PC-3 (cell line): ENCODE data around the gene FRRS1L. TPM values are rescaled to one million over a fixed set of nuclear protein-coding genes. Genes with fewer than 3 reads are reported as not detected.

Experiments
- ATAC-seq: fragments of 200-7000 bp; cut with Tn5 transposase; 2 replicates; pipeline ENCODE4 v1.9.1; 2020; ENCODE audit warnings: mild to moderate bottlenecking, moderate library complexity
- BruUV-seq: library from RNA; stranded (reverse); fragments of 400-500 nt; replicated peaks from 2 replicates; lab custom pipeline; 2021; lab: Mats Ljungman, UMichigan
- CTCF ChIA-PET: fragments of 300-600 bp; sonication (Branson Sonifier 250); formaldehyde crosslinking; loops from one replicate; lab custom pipeline; 2022; ENCODE audit warnings: antibody characterized with exemption; lab: Charles Lee
- POLR2A ChIA-PET: fragments of 300-600 bp; sonication (Branson Sonifier 250); formaldehyde crosslinking; loops from one replicate; lab custom pipeline; 2022; ENCODE audit warnings: antibody characterized with exemption; ENCODE audit not compliant: unreplicated experiment; lab: Charles Lee
- DNase-seq: peaks from one replicate; pipeline ENCODE4 v3.0.0-alpha.2; 2015
- H2AFZ ChIP-seq: fragments of 300-600 bp; sonication (generic); 2 replicates; pipeline ENCODE4 v1.6.0; 2016; ENCODE audit warnings: antibody characterized with exemption, low read length
- H3F3A ChIP-seq: fragments of 300-600 bp; sonication (generic); one replicate; pipeline ENCODE4 v1.6.0; 2017; ENCODE audit warnings: antibody characterized with exemption, low read length, control low read depth, mild to moderate bottlenecking; ENCODE audit not compliant: unreplicated experiment
- H3K27ac ChIP-seq: fragments of 300-600 bp; sonication (generic); 2 replicates; pipeline ENCODE4 v1.5.1; 2016; ENCODE audit warnings: mild to moderate bottlenecking, low read length
- H3K27me3 ChIP-seq: fragments of 300-600 bp; sonication (generic); 2 replicates; pipeline ENCODE4 v1.6.1; 2016; ENCODE audit warnings: low read length, mixed read lengths
- H3K36me3 ChIP-seq: fragments of 300-600 bp; sonication (generic); 2 replicates; pipeline ENCODE4 v1.6.1; 2016; ENCODE audit warnings: low read depth, mixed run types, low read length, mixed read lengths
- H3K4me1 ChIP-seq: fragments of 300-600 bp; sonication (generic); 2 replicates; pipeline ENCODE4 v1.5.1; 2016; ENCODE audit warnings: low read length; ENCODE audit not compliant: insufficient read depth
- H3K4me2 ChIP-seq: fragments of 300-600 bp; sonication (generic); 2 replicates; pipeline ENCODE4 v1.6.0; 2016; ENCODE audit warnings: low read length
- H3K4me3 ChIP-seq: fragments of 300-600 bp; sonication (generic); 2 replicates; pipeline ENCODE4 v1.5.1; 2016; ENCODE audit warnings: mild to moderate bottlenecking, low read length, mixed read lengths
- H3K79me2 ChIP-seq: fragments of 300-600 bp; sonication (generic); 2 replicates; pipeline ENCODE4 v1.6.1; 2017; ENCODE audit warnings: low read length, mixed read lengths
- H3K9ac ChIP-seq: fragments of 300-600 bp; sonication (generic); 2 replicates; pipeline ENCODE4 v1.6.0; 2016; ENCODE audit warnings: mild to moderate bottlenecking, low read length
- H3K9me2 ChIP-seq: fragments of 300-600 bp; sonication (generic); replicated peaks from 2 replicates; pipeline ENCODE4 v1.6.1; 2016; ENCODE audit warnings: mixed run types, low read length, mixed read lengths
- H3K9me3 ChIP-seq: fragments of 300-600 bp; sonication (generic); 2 replicates; pipeline ENCODE4 v1.6.1; 2016; ENCODE audit warnings: low read length, mixed read lengths
- H4K20me1 ChIP-seq: fragments of 300-600 bp; sonication (generic); 2 replicates; pipeline ENCODE4 v1.6.1; 2016; ENCODE audit warnings: low read length, mixed read lengths
- EZH2 ChIP-seq: fragments of 300-600 bp; sonication (generic); IDR thresholded peaks from one replicate; pipeline ENCODE4 v1.6.1; 2017; ENCODE audit warnings: antibody characterized with exemption, mild to moderate bottlenecking, low read length; ENCODE audit not compliant: unreplicated experiment
- EZH2phosphoT487 ChIP-seq: fragments of 300-600 bp; sonication (generic); IDR thresholded peaks from 2 replicates; pipeline ENCODE4 v1.6.1; 2018; ENCODE audit warnings: mild to moderate bottlenecking, antibody characterized with exemption, low read length, borderline replicate concordance
- intact Hi-C: fragments of 100-400 bp; cut with micrococcal nuclease; formaldehyde crosslinking; loops from 2 replicates; pipeline ENCODE4 v1.9.0; 2023
- total RNA-seq: library from RNA; depleted of rRNA; stranded (reverse); fragments of >200 nt; gene quantifications from 2 replicates; pipeline ENCODE4 v1.2.3, GENCODE V29; 2014
- TF ChIP-seq, protein P1 (sequence below): fragments of 300-600 bp; sonication (generic); conservative IDR thresholded peaks from 2 replicates; pipeline ENCODE4 v1.5.1; 2017; ENCODE audit warnings: antibody characterized with exemption, low read depth, mild to moderate bottlenecking, low read length

FRRS1L gene
- total RNA-seq, 1 experiment from 2014 or later, result not detected

DNA sequence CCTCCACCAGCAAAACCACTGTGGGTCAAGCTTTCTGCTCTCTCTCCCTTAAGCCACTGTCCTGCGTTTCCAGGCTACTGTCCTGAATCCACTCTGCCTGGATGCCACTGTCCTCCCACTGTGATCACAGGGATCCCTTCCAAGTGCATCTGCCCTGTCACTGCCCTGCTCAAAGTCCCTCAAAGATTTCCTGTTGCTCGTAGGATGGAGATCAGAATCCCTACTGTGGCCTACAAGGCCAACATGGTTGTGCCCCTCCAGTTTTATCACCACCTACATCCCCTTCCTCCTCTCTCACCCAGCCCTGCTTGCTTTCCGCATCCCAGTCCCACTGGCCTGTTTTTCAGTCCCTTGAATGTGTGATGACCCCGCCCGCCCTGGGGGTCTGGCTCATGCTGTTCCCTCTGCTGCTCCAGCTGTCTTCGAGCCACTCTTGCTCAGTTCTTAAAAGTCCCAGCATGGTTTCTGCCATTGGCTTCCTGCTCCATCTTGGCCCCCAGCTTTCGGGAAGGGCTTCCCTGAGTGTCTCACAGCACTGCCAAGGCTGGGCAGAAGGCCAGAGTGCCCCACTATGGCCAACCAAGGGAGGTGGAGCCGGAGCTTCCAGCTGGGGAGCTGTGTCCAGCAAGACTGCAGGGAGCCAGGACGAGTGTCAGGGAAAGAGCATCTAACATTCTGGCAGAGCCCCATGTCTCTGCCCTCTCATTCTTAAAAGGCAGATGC, 12.9 kb upstream of the FRRS1L start:
- no peaks in the 10 kb centered on the region for H4K20me1 ChIP-seq
- TF ChIP-seq, protein P1, sequence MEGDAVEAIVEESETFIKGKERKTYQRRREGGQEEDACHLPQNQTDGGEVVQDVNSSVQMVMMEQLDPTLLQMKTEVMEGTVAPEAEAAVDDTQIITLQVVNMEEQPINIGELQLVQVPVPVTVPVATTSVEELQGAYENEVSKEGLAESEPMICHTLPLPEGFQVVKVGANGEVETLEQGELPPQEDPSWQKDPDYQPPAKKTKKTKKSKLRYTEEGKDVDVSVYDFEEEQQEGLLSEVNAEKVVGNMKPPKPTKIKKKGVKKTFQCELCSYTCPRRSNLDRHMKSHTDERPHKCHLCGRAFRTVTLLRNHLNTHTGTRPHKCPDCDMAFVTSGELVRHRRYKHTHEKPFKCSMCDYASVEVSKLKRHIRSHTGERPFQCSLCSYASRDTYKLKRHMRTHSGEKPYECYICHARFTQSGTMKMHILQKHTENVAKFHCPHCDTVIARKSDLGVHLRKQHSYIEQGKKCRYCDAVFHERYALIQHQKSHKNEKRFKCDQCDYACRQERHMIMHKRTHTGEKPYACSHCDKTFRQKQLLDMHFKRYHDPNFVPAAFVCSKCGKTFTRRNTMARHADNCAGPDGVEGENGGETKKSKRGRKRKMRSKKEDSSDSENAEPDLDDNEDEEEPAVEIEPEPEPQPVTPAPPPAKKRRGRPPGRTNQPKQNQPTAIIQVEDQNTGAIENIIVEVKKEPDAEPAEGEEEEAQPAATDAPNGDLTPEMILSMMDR, result no peak
- no peak for DNase-seq
- H3K4me1 ChIP-seq, result no peaks in the 10 kb centered on the region
- H3F3A ChIP-seq, result no peaks in the 10 kb centered on the region
- BruUV-seq, result no TSS peak
- H2AFZ ChIP-seq, result no peak overlapping the region
- H3K36me3 ChIP-seq, result no peaks in the 10 kb centered on the region
- no peaks in the 10 kb centered on the region for H3K79me2 ChIP-seq
- intact Hi-C loops, result loop anchor here (10.0 kb wide), 1 partner anchor 75 kb away; no protein-coding TSS in a partner anchor
- no peaks in the 10 kb centered on the region for H3K9me3 ChIP-seq
- no peak overlapping the region for H3K27ac ChIP-seq
- H3K9ac ChIP-seq, result no peak overlapping the region
- H3K4me2 ChIP-seq, result no peak overlapping the region
- no peaks in the 10 kb centered on the region for H3K27me3 ChIP-seq
- no peaks in the 10 kb centered on the region for H3K9me2 ChIP-seq
- ChIA-PET POLR2A (no interaction called here), CTCF (no interaction called here)
- H3K4me3 ChIP-seq, result no peak overlapping the region
- ATAC-seq, result no peak

DNA sequence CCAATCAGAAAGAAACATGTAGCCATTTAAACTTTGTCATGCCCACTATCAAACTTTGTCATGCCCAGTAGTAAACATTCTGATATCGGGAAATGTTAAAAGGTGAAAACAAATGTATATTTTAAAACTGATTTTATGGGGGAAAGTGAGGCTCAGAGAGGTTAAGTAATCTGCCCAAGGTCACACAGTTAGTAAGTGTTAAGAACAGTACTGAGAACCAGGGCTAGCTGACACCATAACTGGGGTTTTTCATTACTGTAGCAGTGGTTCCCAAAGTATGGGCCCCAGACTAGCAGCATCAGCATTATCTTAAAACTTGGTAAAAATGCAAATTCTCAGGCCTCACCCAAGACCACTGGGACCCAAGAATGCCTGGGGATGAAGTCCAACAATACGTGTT, 9.9 kb upstream of the FRRS1L start:
- no peaks in the 10 kb centered on the region for H3K36me3 ChIP-seq
- no peaks in the 10 kb centered on the region for H3F3A ChIP-seq
- no peak overlapping the region for H3K27ac ChIP-seq
- no peak for ATAC-seq
- no peaks in the 10 kb centered on the region for H4K20me1 ChIP-seq
- H3K27me3 ChIP-seq, result no peaks in the 10 kb centered on the region
- no peaks in the 10 kb centered on the region for H3K9me2 ChIP-seq
- no peaks in the 10 kb centered on the region for H3K9me3 ChIP-seq
- no peak for DNase-seq
- H2AFZ ChIP-seq, result no peak overlapping the region
- ChIA-PET CTCF (no interaction called here), POLR2A (no interaction called here)
- H3K4me1 ChIP-seq, result no peaks in the 10 kb centered on the region
- no peaks in the 10 kb centered on the region for H3K79me2 ChIP-seq
- no peak overlapping the region for H3K4me2 ChIP-seq
- intact Hi-C loops, result no loop called here
- TF ChIP-seq, protein P1, result no peak
- no peak for TF ChIP-seq EZH2
- TF ChIP-seq EZH2phosphoT487, result no peak
- no TSS peak for BruUV-seq
- no peak overlapping the region for H3K4me3 ChIP-seq
- H3K9ac ChIP-seq, result no peak overlapping the region

DNA sequence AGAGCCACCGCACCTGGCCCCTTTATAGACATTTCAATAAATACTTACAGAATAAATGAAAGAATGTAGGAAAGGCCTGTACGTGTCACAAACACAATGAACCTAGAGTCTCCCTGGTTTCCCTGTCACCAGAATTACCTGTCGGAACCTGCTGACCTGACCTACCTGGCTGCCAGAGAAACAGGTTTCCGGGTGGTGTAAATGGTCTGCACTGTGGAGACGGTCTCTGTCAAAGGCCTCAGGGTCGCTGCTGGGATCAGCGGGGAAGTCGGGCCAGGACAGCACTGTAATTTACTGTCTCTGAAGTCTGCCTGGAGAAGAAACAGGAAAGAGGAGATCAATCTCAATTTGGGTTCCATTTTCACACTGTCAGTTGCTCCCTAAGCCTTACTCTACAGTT, 9.3 kb upstream of the FRRS1L start:
- DNase-seq (no peak), ATAC-seq (no peak)
- Histone ChIP-seq H3K4me3 (no peak overlapping the region), H3K9me2 (no peaks in the 10 kb centered on the region), H3K9ac (no peak overlapping the region), H3K36me3 (no peaks in the 10 kb centered on the region), H4K20me1 (no peaks in the 10 kb centered on the region), H3F3A (no peaks in the 10 kb centered on the region), H3K4me2 (no peak overlapping the region), H3K79me2 (no peaks in the 10 kb centered on the region), H3K27me3 (no peaks in the 10 kb centered on the region), H3K27ac (no peak overlapping the region), H3K4me1 (no peaks in the 10 kb centered on the region), H2AFZ (no peak overlapping the region), H3K9me3 (no peaks in the 10 kb centered on the region)
- TF ChIP-seq, protein P1, result no peak
- TF ChIP-seq EZH2phosphoT487, result no peak
- TF ChIP-seq EZH2, result no peak
- intact Hi-C loops, result no loop called here
- ChIA-PET POLR2A (no interaction called here), CTCF (no interaction called here)
- BruUV-seq, result no TSS peak
